Caco-2 (cell line): Measurements from ENCODE around the gene PSRC1. TPM values are rescaled to one million over a fixed set of nuclear protein-coding genes. Genes with fewer than 3 reads are reported as not detected.

Experiments
- BruUV-seq: library from RNA; stranded (reverse); fragments of 400-500 nt; replicated peaks from 2 replicates; lab custom pipeline; 2021; lab: Mats Ljungman, UMichigan
- CTCF ChIA-PET: fragments of 300-600 bp; sonication (Branson Sonifier 250); formaldehyde crosslinking; loops from one replicate; lab custom pipeline; 2022; ENCODE audit warnings: antibody characterized with exemption; lab: Charles Lee
- POLR2A ChIA-PET: fragments of 300-600 bp; sonication (Branson Sonifier 250); formaldehyde crosslinking; loops from one replicate; lab custom pipeline; 2022; ENCODE audit warnings: antibody characterized with exemption; lab: Charles Lee
- DNase-seq, 2 experiments: peaks; one replicate each; pipeline versions ENCODE4 v3.0.0 to v3.0.0-alpha.2; 2020 to 2022
- H3K27me3 ChIP-seq: replicated peaks from 2 replicates; pipeline ENCODE4 v1.6.0; 2011; ENCODE audit warnings: low read length; ENCODE audit not compliant: control insufficient read depth, insufficient read depth
- H3K36me3 ChIP-seq: 2 replicates; pipeline ENCODE4 v1.5.1; 2011; ENCODE audit warnings: low read length; ENCODE audit not compliant: control insufficient read depth, insufficient read depth
- H3K4me1 ChIP-seq: fragments of 250-450 bp; sonication (Bioruptor Pico); 2 replicates; pipeline ENCODE4 v1.5.1; 2020; ENCODE audit warnings: mild to moderate bottlenecking
- H3K4me3 ChIP-seq: 2 replicates; pipeline ENCODE4 v1.5.1; 2011; ENCODE audit warnings: low read depth, mild to moderate bottlenecking, control low read depth, low read length
- H3K9me3 ChIP-seq: fragments of 250-450 bp; sonication (Bioruptor Pico); 2 replicates; pipeline ENCODE4 v1.5.1; 2020; ENCODE audit warnings: mild to moderate bottlenecking, moderate library complexity
- H3K27ac Mint-ChIP-seq: one replicate; pipeline ENCODE4 v1.8.0; 2022; ENCODE audit warnings: mixed read lengths; ENCODE audit not compliant: unreplicated experiment
- H3K27me3 Mint-ChIP-seq: one replicate; pipeline ENCODE4 v1.8.0; 2022; ENCODE audit warnings: mixed read lengths; ENCODE audit not compliant: insufficient read depth, unreplicated experiment
- H3K36me3 Mint-ChIP-seq: one replicate; pipeline ENCODE4 v1.8.0; 2022; ENCODE audit warnings: mild to moderate bottlenecking, mixed read lengths; ENCODE audit not compliant: insufficient read depth, unreplicated experiment
- H3K4me1 Mint-ChIP-seq: one replicate; pipeline ENCODE4 v1.8.0; 2022; ENCODE audit warnings: low read depth, mixed read lengths; ENCODE audit not compliant: unreplicated experiment
- H3K4me3 Mint-ChIP-seq: one replicate; pipeline ENCODE4 v1.8.0; 2022; ENCODE audit warnings: mild to moderate bottlenecking, moderate library complexity, mixed read lengths; ENCODE audit not compliant: unreplicated experiment
- H3K9me3 Mint-ChIP-seq: one replicate; pipeline ENCODE4 v1.8.0; 2022; ENCODE audit warnings: mixed read lengths; ENCODE audit not compliant: unreplicated experiment
- intact Hi-C: fragments of 100-400 bp; cut with micrococcal nuclease; formaldehyde crosslinking; loops from one replicate; pipeline ENCODE4 v1.10.0; 2022; ENCODE audit not compliant: unreplicated experiment
- total RNA-seq: library from RNA; stranded (reverse); gene quantifications from 2 replicates; pipeline ENCODE4 v1.2.3, GENCODE V29; 2022
- TF ChIP-seq, protein P1 (sequence below), 2 experiments: fragments of 200-600 bp in 1 of 2; IDR thresholded peaks; 1 replicate in 1 of 2; 2 replicates in 1 of 2; pipeline versions ENCODE4 v1.5.1 to v1.8.0; 2011 to 2022; ENCODE audit warnings: antibody characterized with exemption in 1 of 2, control low read depth in 1 of 2, inconsistent platforms in 1 of 2, low read depth in 1 of 2, low read length in 1 of 2, mild to moderate bottlenecking in 1 of 2, moderate library complexity in 1 of 2; ENCODE audit not compliant: insufficient read depth in 1 of 2, severe bottlenecking in 1 of 2, unreplicated experiment in 1 of 2

PSRC1 gene
- total RNA-seq, 1 experiment from 2014 or later = 24.9 TPM

DNA sequence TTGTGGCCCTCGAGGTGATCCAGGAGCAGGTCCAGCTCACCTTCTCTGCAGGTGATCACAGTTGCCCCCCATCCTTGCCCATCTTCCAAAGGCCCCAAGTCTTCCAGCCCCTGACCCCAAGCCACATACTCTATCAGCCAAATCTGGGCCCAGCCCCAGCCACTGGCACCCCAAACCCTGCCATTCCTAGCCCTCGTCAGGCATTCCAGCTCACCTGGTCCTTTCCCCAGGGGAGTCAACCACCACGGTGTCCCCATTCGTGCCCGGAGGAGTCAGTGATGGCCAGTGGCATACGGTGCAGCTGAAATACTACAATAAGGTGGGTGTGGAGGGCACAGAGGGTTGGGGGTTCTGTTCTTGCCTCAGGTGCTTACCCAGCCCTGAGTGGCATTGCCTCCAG is 21.4 kb downstream of the PSRC1 start:
- H3K27me3 Mint-ChIP-seq = no peaks in the 10 kb centered on the region
- intact Hi-C loops = loop anchor here (5.0 to 10.0 kb wide), 2 partner anchors 167 to 271 kb away; partner anchors contain the start of gene TMEM167B
- no peak overlapping the region for H3K27ac Mint-ChIP-seq
- H3K9me3 Mint-ChIP-seq = no peaks in the 10 kb centered on the region
- BruUV-seq = no TSS peak
- DNase-seq = no peak
- TF ChIP-seq, protein P1, sequence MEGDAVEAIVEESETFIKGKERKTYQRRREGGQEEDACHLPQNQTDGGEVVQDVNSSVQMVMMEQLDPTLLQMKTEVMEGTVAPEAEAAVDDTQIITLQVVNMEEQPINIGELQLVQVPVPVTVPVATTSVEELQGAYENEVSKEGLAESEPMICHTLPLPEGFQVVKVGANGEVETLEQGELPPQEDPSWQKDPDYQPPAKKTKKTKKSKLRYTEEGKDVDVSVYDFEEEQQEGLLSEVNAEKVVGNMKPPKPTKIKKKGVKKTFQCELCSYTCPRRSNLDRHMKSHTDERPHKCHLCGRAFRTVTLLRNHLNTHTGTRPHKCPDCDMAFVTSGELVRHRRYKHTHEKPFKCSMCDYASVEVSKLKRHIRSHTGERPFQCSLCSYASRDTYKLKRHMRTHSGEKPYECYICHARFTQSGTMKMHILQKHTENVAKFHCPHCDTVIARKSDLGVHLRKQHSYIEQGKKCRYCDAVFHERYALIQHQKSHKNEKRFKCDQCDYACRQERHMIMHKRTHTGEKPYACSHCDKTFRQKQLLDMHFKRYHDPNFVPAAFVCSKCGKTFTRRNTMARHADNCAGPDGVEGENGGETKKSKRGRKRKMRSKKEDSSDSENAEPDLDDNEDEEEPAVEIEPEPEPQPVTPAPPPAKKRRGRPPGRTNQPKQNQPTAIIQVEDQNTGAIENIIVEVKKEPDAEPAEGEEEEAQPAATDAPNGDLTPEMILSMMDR (IDR thresholded peaks at IDR 0.05; ENCODE audit: insufficient read depth in 1 of 2, low read depth in 1 of 2, low read length in 1 of 2, severe bottlenecking in 1 of 2, unreplicated experiment in 1 of 2) = no peak
- H3K27me3 ChIP-seq = no peaks in the 10 kb centered on the region
- POLR2A ChIA-PET = no interaction called here
- no peaks in the 10 kb centered on the region for H3K36me3 ChIP-seq
- H3K4me1 ChIP-seq = no peaks in the 10 kb centered on the region
- no peaks in the 10 kb centered on the region for H3K4me1 Mint-ChIP-seq
- no peak overlapping the region for H3K4me3 ChIP-seq
- H3K9me3 ChIP-seq = no peaks in the 10 kb centered on the region
- no peaks in the 10 kb centered on the region for H3K36me3 Mint-ChIP-seq
- CTCF ChIA-PET = no interaction called here
- no peak overlapping the region for H3K4me3 Mint-ChIP-seq

DNA sequence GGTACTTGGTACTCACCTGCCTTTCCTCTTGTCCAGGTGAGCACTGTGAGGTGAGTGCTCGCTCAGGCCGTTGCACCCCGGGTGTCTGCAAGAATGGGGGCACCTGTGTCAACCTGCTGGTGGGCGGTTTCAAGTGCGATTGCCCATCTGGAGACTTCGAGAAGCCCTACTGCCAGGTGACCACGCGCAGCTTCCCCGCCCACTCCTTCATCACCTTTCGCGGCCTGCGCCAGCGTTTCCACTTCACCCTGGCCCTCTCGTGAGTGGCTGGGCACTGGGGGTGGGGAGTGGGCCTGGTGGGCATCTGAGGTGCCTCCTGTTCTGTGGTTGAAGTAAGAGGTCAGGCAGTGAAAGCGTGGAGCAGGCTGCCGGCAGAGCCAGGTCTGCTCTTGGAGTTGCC is 21.9 kb downstream of the PSRC1 start:
- intact Hi-C loops = loop anchor here (5.0 to 10.0 kb wide), 2 partner anchors 166 to 271 kb away; partner anchors contain the start of gene TMEM167B
- POLR2A ChIA-PET = no interaction called here
- H3K36me3 Mint-ChIP-seq = no peaks in the 10 kb centered on the region

DNA sequence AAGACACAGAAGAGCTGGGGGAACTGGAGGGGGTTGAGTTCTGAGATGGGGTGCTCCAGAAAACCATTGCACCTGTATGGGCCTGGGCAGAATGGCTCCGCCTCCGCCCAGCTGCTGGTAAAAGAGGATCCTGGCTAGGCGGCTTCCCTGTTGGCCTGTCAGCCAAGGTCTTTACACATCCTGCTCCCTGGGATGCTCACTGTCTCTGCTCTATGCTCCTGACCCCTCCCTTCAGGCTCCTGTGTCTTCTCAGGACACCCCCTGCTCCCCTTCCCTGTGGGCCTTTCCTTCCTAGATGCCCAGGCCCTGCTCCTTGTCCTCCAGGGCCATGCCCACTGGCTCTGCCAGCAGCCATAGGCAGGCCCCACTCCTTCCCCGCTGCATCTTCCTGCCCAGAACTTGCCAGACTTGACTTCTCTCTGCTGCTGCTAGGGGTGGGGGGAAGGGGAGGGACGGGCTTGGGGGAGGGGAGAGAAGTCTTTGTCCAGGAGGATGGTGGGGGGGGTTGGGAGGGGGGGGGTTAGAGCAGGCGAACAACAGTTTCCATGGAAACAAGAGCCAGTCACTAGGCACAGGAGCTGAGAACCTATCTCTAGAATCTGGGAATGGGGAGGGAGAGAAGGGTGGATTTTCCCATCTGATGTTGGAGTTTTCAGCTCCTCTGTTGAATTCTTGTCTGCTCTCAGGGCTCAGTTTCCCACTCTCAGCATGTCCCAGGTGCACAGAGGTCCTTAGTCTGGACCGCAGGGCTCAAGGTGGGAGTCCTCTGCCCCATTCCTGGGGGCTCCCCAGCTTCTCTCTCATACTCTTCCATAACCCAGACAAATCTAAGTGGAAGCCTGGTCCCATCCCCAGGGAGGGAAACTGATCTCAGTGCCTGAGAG is 23.0 kb downstream of the PSRC1 start:
- TF ChIP-seq, protein P1 (IDR thresholded peaks at IDR 0.05; ENCODE audit: insufficient read depth in 1 of 2, low read depth in 1 of 2, low read length in 1 of 2, severe bottlenecking in 1 of 2, unreplicated experiment in 1 of 2) = no peak
- no peak for DNase-seq
- ChIA-PET CTCF (interaction anchor here (1.5 kb wide), 1 partner anchor 138 kb away, joined by 4 read pairs; the partner anchor contains the start of gene SORT1), POLR2A (interaction anchor here (0.6 kb wide), 1 partner anchor 14 kb away, joined by 5 read pairs; no protein-coding TSS in a partner anchor)
- no peaks in the 10 kb centered on the region for H3K27me3 ChIP-seq
- intact Hi-C loops = loop anchor here (5.0 to 10.0 kb wide), 2 partner anchors 165 to 272 kb away; partner anchors contain the start of gene TMEM167B
- H3K27ac Mint-ChIP-seq = no peak overlapping the region
- H3K9me3 Mint-ChIP-seq = no peaks in the 10 kb centered on the region
- H3K36me3 Mint-ChIP-seq = no peaks in the 10 kb centered on the region
- no peak overlapping the region for H3K4me3 Mint-ChIP-seq
- no peaks in the 10 kb centered on the region for H3K9me3 ChIP-seq
- no peaks in the 10 kb centered on the region for H3K4me1 ChIP-seq
- H3K36me3 ChIP-seq = no peaks in the 10 kb centered on the region
- no TSS peak for BruUV-seq
- peaks cover 6% of the 10 kb centered on the region for H3K4me1 Mint-ChIP-seq
- no peak overlapping the region for H3K4me3 ChIP-seq
- no peaks in the 10 kb centered on the region for H3K27me3 Mint-ChIP-seq

More for the DNA sequence above, 21.9 kb downstream of the PSRC1 start:
- Histone ChIP-seq H3K4me1 (no peaks in the 10 kb centered on the region), H3K9me3 (no peaks in the 10 kb centered on the region), H3K27me3 (no peaks in the 10 kb centered on the region), H3K36me3 (no peaks in the 10 kb centered on the region), H3K4me3 (no peak overlapping the region)
- TF ChIP-seq, protein P1 (IDR thresholded peaks at IDR 0.05; ENCODE audit: insufficient read depth in 1 of 2, low read depth in 1 of 2, low read length in 1 of 2, severe bottlenecking in 1 of 2, unreplicated experiment in 1 of 2) = no peak
- Mint-ChIP-seq H3K4me1 (no peaks in the 10 kb centered on the region), H3K27ac (no peak overlapping the region), H3K9me3 (no peaks in the 10 kb centered on the region), H3K4me3 (no peak overlapping the region), H3K27me3 (no peaks in the 10 kb centered on the region)
- BruUV-seq = no TSS peak
- CTCF ChIA-PET = no interaction called here
- no peak for DNase-seq
